ENCODE results near the gene CDKAL1.

GRCh38 chr6:20949138-20949537, 414.9 kb downstream of the CDKAL1 start:
- no peak for TF ChIP-seq MAX (IDR thresholded peaks at IDR 0.05)
- TF ChIP-seq CTBP2 (IDR thresholded peaks at IDR 0.05; ENCODE audit: borderline replicate concordance, insufficient read depth, insufficient read length, low read length) = no peak
- TF ChIP-seq CTCF (IDR thresholded peaks at IDR 0.05; ENCODE audit: control extremely low read depth in 1 of 3, insufficient read depth in 1 of 3, low read depth in 1 of 3, low read length in 3 of 3) = no peak
- no peak for TF ChIP-seq PHF8 (conservative IDR thresholded peaks at IDR 0.05; ENCODE audit: low read depth, low read length)
- TF ChIP-seq POLR2AphosphoS5 (IDR thresholded peaks at IDR 0.05; ENCODE audit: low read depth, low read length) = no peak
- TF ChIP-seq CEBPB (IDR thresholded peaks at IDR 0.05; ENCODE audit: low read depth, low read length) = no peak
- TF ChIP-seq TEAD4 (IDR thresholded peaks at IDR 0.05; ENCODE audit: low read depth, low read length) = no peak
- TF ChIP-seq CHD7 (IDR thresholded peaks at IDR 0.05; ENCODE audit: insufficient replicate concordance, low read length) = no peak

Measured in H1 (cell line).